A549 (cell line): ENCODE results near the gene CPT1A.

Experiments
- CTCF ChIP-seq: fragments of >200 bp; sonication (Bioruptor Twin); formaldehyde crosslinking; IDR thresholded peaks from 3 replicates; pipeline ENCODE4 v1.5.1; 2016
- EP300 ChIP-seq, 2 experiments: fragments of >200 bp; sonication (Bioruptor Twin); formaldehyde crosslinking; IDR thresholded peaks; 2 replicates in 1 of 2; 3 replicates in 1 of 2; pipeline ENCODE4 v1.6.1; 2016 to 2017
- JUNB ChIP-seq: fragments of >200 bp; sonication (Bioruptor Twin); formaldehyde crosslinking; IDR thresholded peaks from 2 replicates; pipeline ENCODE4 v1.6.1; 2016
- MAFK ChIP-seq: fragments of 450-650 bp; IDR thresholded peaks from 2 replicates; pipeline ENCODE4 v1.6.1; 2014; ENCODE audit not compliant: partially characterized antibody
- POLR2A ChIP-seq: IDR thresholded peaks from 2 replicates; pipeline ENCODE4 v1.6.1; 2012; ENCODE audit warnings: mild to moderate bottlenecking, low read length
- RAD21 ChIP-seq, 2 experiments: fragments of >200 bp in 1 of 2; sonication (Bioruptor Twin) in 1 of 2; formaldehyde crosslinking in 1 of 2; IDR thresholded peaks in 1 of 2; conservative IDR thresholded peaks in 1 of 2; 2 replicates in 1 of 2; 3 replicates in 1 of 2; pipeline ENCODE4 v1.6.1; 2012 to 2018; ENCODE audit warnings: inconsistent platforms in 1 of 2
- RFX5 ChIP-seq: fragments of 450-650 bp; IDR thresholded peaks from 2 replicates; pipeline ENCODE4 v1.7.1; 2014; ENCODE audit warnings: antibody characterized with exemption, mild to moderate bottlenecking, moderate library complexity
- SMC3 ChIP-seq: fragments of >200 bp; sonication (Bioruptor Twin); formaldehyde crosslinking; IDR thresholded peaks from 3 replicates; pipeline ENCODE4 v1.6.1; 2018; ENCODE audit warnings: inconsistent platforms
- ZFP36 ChIP-seq: fragments of 450-650 bp; IDR thresholded peaks from 2 replicates; pipeline ENCODE4 v1.6.1; 2014; ENCODE audit warnings: borderline replicate concordance; ENCODE audit not compliant: partially characterized antibody

- TF ChIP-seq ZFP36: no peak
- no peak for TF ChIP-seq EP300 (IDR thresholded peaks at IDR 0.05)
- no peak for TF ChIP-seq RAD21 (conservative IDR thresholded peaks at IDR 0.05 in 1 of 2, IDR thresholded peaks at IDR 0.05 in 1 of 2)
- TF ChIP-seq POLR2A: no peak
- TF ChIP-seq MAFK: no peak
- TF ChIP-seq RFX5: no peak
- TF ChIP-seq CTCF: no peak
- no peak for TF ChIP-seq SMC3
- no peak for TF ChIP-seq JUNB
Measured at GRCh38 chr11:68767672-68768071, 74.0 kb downstream of the CPT1A start.
